Omental fat pad (tissue), 4 donors: ENCODE measurements around the gene LANCL3. TPM values are rescaled to one million over a fixed set of nuclear protein-coding genes. Genes with fewer than 3 reads are reported as not detected.
"Not testable (repeated sequence)": the region's sequence is repeated elsewhere in the genome, so short reads cannot be mapped to it uniquely, and the experiment has no call there.

Experiments used
- ATAC-seq: fragments of 150-250 bp; one replicate; pipeline ENCODE4 v1.9.1; 2016; ENCODE audit warnings: mild to moderate bottlenecking, moderate library complexity; ENCODE audit not compliant: low FRiP score
- DNase-seq: peaks from one replicate; pipeline ENCODE4 v3.0.0-alpha.2; 2019; ENCODE audit warnings: low spot score
- CTCF ChIP-seq, 3 donors: fragments of 450-650 bp; IDR thresholded peaks; one replicate each; pipeline ENCODE4 v1.5.1; 2016 to 2017; ENCODE audit warnings: antibody characterized with exemption in 3 of 3, mild to moderate bottlenecking in 3 of 3, moderate library complexity in 2 of 3
- total RNA-seq, 4 donors: library from RNA; depleted of rRNA; stranded (reverse); fragments of >200 nt; gene quantifications; one replicate each; pipeline ENCODE4 v1.1.0, GENCODE V29; 2016

LANCL3 gene
- total RNA-seq, result under 1 TPM; 0.09 to 0.72 (median 0.27) TPM

GRCh38 chrX:37571426-37572107, at the start of gene LANCL3:
Gene LANCL3, plus strand, starts transcription at chrX:37571661. Its CDS starts 210 bp downstream, at chrX:37571871.
- not testable (repeated sequence) for DNase-seq
- ATAC-seq, result peak; percentile 37

- DNase-seq, ATAC-seq: not testable (repeated sequence)
Observed at GRCh38 chrX:37523673-37524072, 47.8 kb upstream of the LANCL3 start.

- no peak for DNase-seq
- TF ChIP-seq CTCF (IDR thresholded peaks at IDR 0.05), result no peak
- no peak for ATAC-seq
Observed at GRCh38 chrX:37541991-37542390, 29.5 kb upstream of the LANCL3 start.

- DNase-seq, result no peak
- peak; percentile 19 for ATAC-seq
- no peak for TF ChIP-seq CTCF (IDR thresholded peaks at IDR 0.05)
Observed at GRCh38 chrX:37542791-37543190, 28.7 kb upstream of the LANCL3 start.

GRCh38 chrX:37543324-37543723, 28.1 kb upstream of the LANCL3 start:
- ATAC-seq (no peak), DNase-seq (no peak)
- no peak for TF ChIP-seq CTCF (IDR thresholded peaks at IDR 0.05)

GRCh38 chrX:37544531-37544930, 26.9 kb upstream of the LANCL3 start:
- not testable (repeated sequence) for DNase-seq, ATAC-seq

GRCh38 chrX:37545066-37545465, 26.4 kb upstream of the LANCL3 start:
- DNase-seq, result no peak
- ATAC-seq, result no peak
- no peak for TF ChIP-seq CTCF (IDR thresholded peaks at IDR 0.05)

- not testable (repeated sequence) for DNase-seq, ATAC-seq
Observed at GRCh38 chrX:37549619-37550018, 21.8 kb upstream of the LANCL3 start.

GRCh38 chrX:37553476-37553875, 18.0 kb upstream of the LANCL3 start:
- TF ChIP-seq CTCF (IDR thresholded peaks at IDR 0.05), result no peak
- no peak for ATAC-seq
- DNase-seq, result no peak

GRCh38 chrX:37565254-37565653, 6.2 kb upstream of the LANCL3 start:
- ATAC-seq, DNase-seq: not testable (repeated sequence)

- not testable (repeated sequence) for ATAC-seq, DNase-seq
Observed at GRCh38 chrX:37570349-37570748, 1.1 kb upstream of the LANCL3 start.

- not testable (repeated sequence) for DNase-seq
- peak; percentile 32 for ATAC-seq
Observed at GRCh38 chrX:37572108-37572587, 687 bp downstream of the LANCL3 start.

- DNase-seq, ATAC-seq: not testable (repeated sequence)
Observed at GRCh38 chrX:37573121-37573520, 1.7 kb downstream of the LANCL3 start.
